IMR-90 (cell line): Measurements from ENCODE around the gene CCDC18. TPM values are rescaled to one million over a fixed set of nuclear protein-coding genes. Genes with fewer than 3 reads are reported as not detected.

Experiments used
- ATAC-seq: fragments of 200-7000 bp; cut with Tn5 transposase; 2 replicates; pipeline ENCODE4 v1.9.1; 2020; ENCODE audit warnings: low read depth, mild to moderate bottlenecking, moderate library complexity
- BruUV-seq: library from RNA; stranded (reverse); fragments of 400-500 nt; replicated peaks from 2 replicates; lab custom pipeline; 2021; lab: Mats Ljungman, UMichigan
- CTCF ChIA-PET: fragments of 300-600 bp; formaldehyde crosslinking; extraction: SDS; loops from one replicate; lab custom pipeline; 2021; ENCODE audit warnings: antibody characterized with exemption; lab: Yijun Ruan, JAX
- POLR2A ChIA-PET: fragments of 300-600 bp; sonication (Branson Sonifier 250); formaldehyde crosslinking; loops from one replicate; lab custom pipeline; 2022; ENCODE audit warnings: antibody characterized with exemption; ENCODE audit not compliant: unreplicated experiment; lab: Charles Lee
- DNase-seq: peaks from one replicate; pipeline ENCODE4 v3.0.0; 2013
- H2AFZ ChIP-seq: replicated peaks from 2 replicates; pipeline ENCODE3; 2013; ENCODE audit warnings: low read length, mild to moderate bottlenecking; ENCODE audit not compliant: poor library complexity
- H2AK5ac ChIP-seq: 2 replicates; pipeline ENCODE4 v1.6.1; 2013; ENCODE audit warnings: low read depth, low read length, inconsistent platforms
- H2AK9ac ChIP-seq: replicated peaks from 2 replicates; pipeline ENCODE3; 2013; ENCODE audit warnings: mild to moderate bottlenecking, low read depth, low read length, moderate library complexity; ENCODE audit not compliant: poor library complexity
- H2BK120ac ChIP-seq: 2 replicates; pipeline ENCODE4 v1.6.1; 2013; ENCODE audit warnings: low read depth, low read length, inconsistent platforms
- H2BK15ac ChIP-seq: 3 replicates; pipeline ENCODE4 v1.6.1; 2013; ENCODE audit warnings: low read depth, low read length, inconsistent platforms
- H2BK20ac ChIP-seq: 2 replicates; pipeline ENCODE4 v1.6.1; 2013; ENCODE audit warnings: low read depth, mild to moderate bottlenecking, inconsistent platforms, low read length, moderate library complexity
- H2BK5ac ChIP-seq: 2 replicates; pipeline ENCODE4 v1.6.1; 2013; ENCODE audit warnings: mild to moderate bottlenecking, low read depth, low read length, inconsistent platforms; ENCODE audit not compliant: poor library complexity, severe bottlenecking
- H3K14ac ChIP-seq: replicated peaks from 2 replicates; pipeline ENCODE4 v1.6.1; 2013; ENCODE audit warnings: low read depth, low read length, inconsistent platforms
- H3K18ac ChIP-seq: 2 replicates; pipeline ENCODE4 v1.6.1; 2013; ENCODE audit warnings: low read depth, low read length, control low read depth
- H3K23ac ChIP-seq: 2 replicates; pipeline ENCODE4 v1.6.1; 2013; ENCODE audit warnings: low read depth, low read length, inconsistent platforms
- H3K27ac ChIP-seq: 2 replicates; pipeline ENCODE4 v1.5.1; 2013; ENCODE audit warnings: mild to moderate bottlenecking, control low read depth, low read length; ENCODE audit not compliant: insufficient read depth
- H3K27me3 ChIP-seq: 2 replicates; pipeline ENCODE4 v1.6.1; 2013; ENCODE audit warnings: low read length; ENCODE audit not compliant: control insufficient read depth, insufficient read depth
- H3K36me3 ChIP-seq: 2 replicates; pipeline ENCODE4 v1.6.1; 2013; ENCODE audit warnings: low read length, mixed read lengths; ENCODE audit not compliant: control insufficient read depth, insufficient read depth
- H3K4ac ChIP-seq: 2 replicates; pipeline ENCODE4 v1.6.1; 2013; ENCODE audit warnings: low read depth, low read length, inconsistent platforms
- H3K4me1 ChIP-seq: 2 replicates; pipeline ENCODE4 v1.6.1; 2013; ENCODE audit warnings: low read length, mixed read lengths; ENCODE audit not compliant: control insufficient read depth, insufficient read depth
- H3K4me2 ChIP-seq: 2 replicates; pipeline ENCODE4 v1.6.1; 2013; ENCODE audit warnings: low read depth, mild to moderate bottlenecking, control low read depth, low read length, moderate library complexity
- H3K4me3 ChIP-seq: 2 replicates; pipeline ENCODE4 v1.5.1; 2013; ENCODE audit warnings: low read depth, mild to moderate bottlenecking, control low read depth, low read length, moderate library complexity; ENCODE audit not compliant: insufficient read depth
- H3K56ac ChIP-seq: 2 replicates; pipeline ENCODE4 v1.6.1; 2013; ENCODE audit warnings: low read length, inconsistent platforms; ENCODE audit not compliant: insufficient read depth; ENCODE audit errors: extremely low read depth
- H3K79me1 ChIP-seq, 2 experiments: 2 replicates each; pipeline ENCODE4 v1.6.1; 2013; ENCODE audit warnings: low read length in 2 of 2, inconsistent platforms in 1 of 2, low read depth in 1 of 2
- H3K9ac ChIP-seq: 2 replicates; pipeline ENCODE4 v1.6.1; 2013; ENCODE audit warnings: low read depth, low read length, control low read depth
- H3K9me1 ChIP-seq: 2 replicates; pipeline ENCODE4 v1.6.1; 2013; ENCODE audit warnings: low read length, inconsistent platforms; ENCODE audit not compliant: insufficient read depth
- H3K9me3 ChIP-seq: 2 replicates; pipeline ENCODE4 v1.6.1; 2013; ENCODE audit warnings: low read length; ENCODE audit not compliant: control insufficient read depth, insufficient read depth
- H4K20me1 ChIP-seq: 2 replicates; pipeline ENCODE4 v1.6.1; 2013; ENCODE audit warnings: low read length, inconsistent platforms; ENCODE audit not compliant: insufficient read depth
- H4K5ac ChIP-seq: 2 replicates; pipeline ENCODE4 v1.6.1; 2013; ENCODE audit warnings: mild to moderate bottlenecking, low read depth, low read length, control low read depth
- H4K8ac ChIP-seq, 2 experiments: 2 replicates each; pipeline ENCODE4 v1.6.1; 2013; ENCODE audit warnings: low read depth in 2 of 2, low read length in 2 of 2, control low read depth in 1 of 2, inconsistent platforms in 1 of 2
- H4K91ac ChIP-seq: 2 replicates; pipeline ENCODE4 v1.6.1; 2013; ENCODE audit warnings: low read depth, low read length, inconsistent platforms; ENCODE audit not compliant: insufficient read depth
- BHLHE40 ChIP-seq: fragments of 150-350 bp; IDR thresholded peaks from 2 replicates; pipeline ENCODE4 v1.6.1; 2016; ENCODE audit warnings: mild to moderate bottlenecking, low read depth, low read length
- RFX5 ChIP-seq: IDR thresholded peaks from 2 replicates; pipeline ENCODE4 v1.8.0; 2012; ENCODE audit warnings: low read depth, mild to moderate bottlenecking, low read length, moderate library complexity
- WGBS, 2 experiments: methylation state at CpG; one replicate each; pipeline versions ENCODE4 v1.1.5 to v1.1.7; 2013; ENCODE audit warnings: missing lambda C conversion rate in 2 of 2; ENCODE audit not compliant: insufficient read length in 1 of 2; ENCODE audit errors: extremely low coverage in 2 of 2; 5-methylcytosine and 5-hydroxymethylcytosine counted together
- dilution Hi-C: fragments of 300-500 bp; cut with HindIII; formaldehyde crosslinking; loops from one replicate; pipeline ENCODE4 v1.14.3; 2018; ENCODE audit warnings: low sequenced_read_pairs; ENCODE audit not compliant: unreplicated experiment
- in situ Hi-C: fragments of 300-500 bp; cut with MboI; formaldehyde crosslinking; loops from 3 replicates; pipeline ENCODE4 v1.14.3; 2019; ENCODE audit warnings: low sequenced_read_pairs, inconsistent platforms, mixed read lengths
- intact Hi-C: fragments of 100-400 bp; cut with micrococcal nuclease; formaldehyde crosslinking; loops from 2 replicates; pipeline ENCODE4 v1.10.0; 2022
- polyA plus RNA-seq, 3 experiments: library from polyadenylated mRNA; depleted of rRNA; stranded (reverse); fragments of >200 nt; gene quantifications; 2 replicates each; pipeline ENCODE4 v1.2.3, GENCODE V29; 2012; ENCODE audit warnings: low replicate concordance in 1 of 3
- total RNA-seq: library from RNA; depleted of rRNA; stranded (reverse); fragments of >200 nt; gene quantifications from 2 replicates; pipeline ENCODE4 v1.2.3, GENCODE V29; 2012

CCDC18 gene
- total and polyA plus RNA-seq, 2 of the 4 experiments (the other 2 are of a cell fraction), result 5.5 to 7.3 TPM

- Histone ChIP-seq H4K91ac (no peak overlapping the region), H3K9me3 (peaks cover 5% of the 10 kb centered on the region), H3K27me3 (no peaks in the 10 kb centered on the region), H3K4me3 (no peak overlapping the region), H2BK5ac (no peak overlapping the region), H3K4ac (no peak overlapping the region), H3K4me2 (no peak overlapping the region), H3K9ac (no peak overlapping the region), H3K27ac (no peak overlapping the region), H3K4me1 (peaks cover 2% of the 10 kb centered on the region; the same call in 1 of the 2 replicates), H2BK20ac (no peak overlapping the region), H3K9me1 (0 out of 2 replicates have a peak, but pooled peaks cover 2% of the 10 kb centered on the region), H3K36me3 (peaks cover 4% of the 10 kb centered on the region; the same call in 1 of the 2 replicates), H3K79me1 (peaks cover 2 to 5% of the 10 kb centered on the region in 2 experiments; a peak in 2 of 4 replicates), H2AK9ac (no peak overlapping the region), H2BK15ac (no peak overlapping the region), H3K23ac (no peak overlapping the region), H4K20me1 (no peaks in the 10 kb centered on the region), H3K56ac (no peak overlapping the region), H2BK120ac (no peak overlapping the region), H3K18ac (no peak overlapping the region), H4K5ac (no peak overlapping the region), H2AFZ (no peak overlapping the region), H4K8ac (no peak overlapping the region), H2AK5ac (no peak overlapping the region), H3K14ac (no peak overlapping the region)
- no TSS peak for BruUV-seq
- ChIA-PET POLR2A (no interaction called here), CTCF (no interaction called here)
- DNase-seq (no peak), ATAC-seq (no peak)
- in situ Hi-C loops, result no loop called here
- intact Hi-C loops, result loop anchor here (5.0 kb wide), 1 partner anchor 32 kb away; no protein-coding TSS in a partner anchor
- dilution Hi-C loops, result no loop called here
- no CpG with 5 or more reads among the region's 1 CpG for WGBS, 2 experiments
- TF ChIP-seq BHLHE40, result no peak
- no peak for TF ChIP-seq RFX5
Measured at GRCh38 chr1:93244298-93245069, 64.0 kb downstream of the CCDC18 start.
